ENCODE data around the gene PKHD1. TPM values are rescaled to one million over a fixed set of nuclear protein-coding genes. Genes with fewer than 3 reads are reported as not detected.

Gene PKHD1
- total and polyA plus RNA-seq, 2 experiments from 2014 or later: 0.47 to 3.3 TPM

GRCh38 chr6:52016915-52017748, 70.3 kb downstream of the PKHD1 start:
- Histone ChIP-seq H3K27ac (no peak overlapping the region), H3K4me3 (no peak overlapping the region), H3K79me2 (no peaks in the 10 kb centered on the region), H3K9me3 (ENCODE audit: low read depth) (no peaks in the 10 kb centered on the region), H3K27me3 (no peaks in the 10 kb centered on the region), H3K9me2 (replicated peaks; ENCODE audit: insufficient read depth) (no peaks in the 10 kb centered on the region), H3K36me3 (replicated peaks; ENCODE audit: insufficient read depth, low read depth) (no peaks in the 10 kb centered on the region), H3K4me2 (no peak overlapping the region), H2AFZ (no peak overlapping the region), H3K4me1 (ENCODE audit: insufficient read depth) (peaks cover 15% of the 10 kb centered on the region), H4K20me1 (ENCODE audit: insufficient read depth, poor library complexity, severe bottlenecking) (no peaks in the 10 kb centered on the region)
- 62% methylated on average over 14 of the region's 14 CpGs for WGBS (ENCODE audit: low lambda C conversion rate, missing lambda C conversion rate)
- DNase-seq (ENCODE audit: low spot score): no peak
- TF ChIP-seq CTCF (IDR thresholded peaks at IDR 0.05; ENCODE audit: poor library complexity): no peak
- TF ChIP-seq EZH2phosphoT487 (IDR thresholded peaks at IDR 0.05; ENCODE audit: low read depth, severe bottlenecking, unreplicated experiment): no peak
- TF ChIP-seq EZH2 (IDR thresholded peaks at IDR 0.05; ENCODE audit: borderline replicate concordance): no peak

- H3K36me3 ChIP-seq (replicated peaks; ENCODE audit: insufficient read depth, low read depth): no peaks in the 10 kb centered on the region
- TF ChIP-seq CTCF (IDR thresholded peaks at IDR 0.05; ENCODE audit: poor library complexity) (no peak), EZH2 (IDR thresholded peaks at IDR 0.05; ENCODE audit: borderline replicate concordance) (no peak), EZH2phosphoT487 (IDR thresholded peaks at IDR 0.05; ENCODE audit: low read depth, severe bottlenecking, unreplicated experiment) (no peak)
- no peaks in the 10 kb centered on the region for H3K9me2 ChIP-seq (replicated peaks; ENCODE audit: insufficient read depth)
- H2AFZ ChIP-seq: no peak overlapping the region
- WGBS (ENCODE audit: low lambda C conversion rate, missing lambda C conversion rate): 50% methylated on average over 1 of the region's 1 CpG
- H3K9me3 ChIP-seq (ENCODE audit: low read depth): no peaks in the 10 kb centered on the region
- no peak overlapping the region for H3K4me3 ChIP-seq
- DNase-seq (ENCODE audit: low spot score): no peak
- H3K27me3 ChIP-seq: no peaks in the 10 kb centered on the region
- H3K27ac ChIP-seq: no peak overlapping the region
- no peaks in the 10 kb centered on the region for H4K20me1 ChIP-seq (ENCODE audit: insufficient read depth, poor library complexity, severe bottlenecking)
- no peak overlapping the region for H3K4me2 ChIP-seq
- no peaks in the 10 kb centered on the region for H3K79me2 ChIP-seq
- H3K4me1 ChIP-seq (ENCODE audit: insufficient read depth): peaks cover 15% of the 10 kb centered on the region
These were observed 71.5 kb downstream of the PKHD1 start for GRCh38 chr6:52015953-52016352.

- no peak overlapping the region for H3K27ac ChIP-seq
- no peaks in the 10 kb centered on the region for H3K9me3 ChIP-seq (ENCODE audit: low read depth)
- H3K9me2 ChIP-seq (replicated peaks; ENCODE audit: insufficient read depth): no peaks in the 10 kb centered on the region
- H3K79me2 ChIP-seq: no peaks in the 10 kb centered on the region
- DNase-seq (ENCODE audit: low spot score): no peak
- H3K36me3 ChIP-seq (replicated peaks; ENCODE audit: insufficient read depth, low read depth): no peaks in the 10 kb centered on the region
- WGBS (ENCODE audit: low lambda C conversion rate, missing lambda C conversion rate): 90% methylated on average over 1 of the region's 1 CpG
- no peak overlapping the region for H3K4me3 ChIP-seq
- TF ChIP-seq EZH2 (IDR thresholded peaks at IDR 0.05; ENCODE audit: borderline replicate concordance) (no peak), EZH2phosphoT487 (IDR thresholded peaks at IDR 0.05; ENCODE audit: low read depth, severe bottlenecking, unreplicated experiment) (no peak), CTCF (IDR thresholded peaks at IDR 0.05; ENCODE audit: poor library complexity) (no peak)
- H4K20me1 ChIP-seq (ENCODE audit: insufficient read depth, poor library complexity, severe bottlenecking): no peaks in the 10 kb centered on the region
- peaks cover 5% of the 10 kb centered on the region for H3K4me1 ChIP-seq (ENCODE audit: insufficient read depth)
- H2AFZ ChIP-seq: no peak overlapping the region
- no peaks in the 10 kb centered on the region for H3K27me3 ChIP-seq
- no peak overlapping the region for H3K4me2 ChIP-seq
These were observed 73.0 kb downstream of the PKHD1 start for GRCh38 chr6:52014391-52014790.

Data from hepatocyte (in vitro differentiated cells).